NCI-H345 treated with DMSO at 0.1 percent for 48 hours (cell line): Measurements from ENCODE around the gene NDOR1.

ENCODE experiments used
- DNase-seq: peaks from one replicate; lab custom pipeline; 2025; ENCODE audit not compliant: unreplicated experiment; lab: John Stamatoyannopoulos, UW

NDOR1 gene

GRCh38 chr9:137167747-137168572 lies 37.5 kb upstream of the NDOR1 start:
- no peak for DNase-seq

- DNase-seq: no peak
Measured at GRCh38 chr9:137168573-137168903, 37.0 kb upstream of the NDOR1 start.

- DNase-seq: peak; percentile 80
Measured at GRCh38 chr9:137168904-137169856, 36.3 kb upstream of the NDOR1 start.

GRCh38 chr9:137169896-137170358 lies 35.6 kb upstream of the NDOR1 start, which contains the start of gene LRRC26:
TSS of gene LRRC26 (minus strand) at chr9:137170051. CDS start at chr9:137169943, 108 bp downstream.
- no peak for DNase-seq

- no peak for DNase-seq
Measured at GRCh38 chr9:137170486-137171148, 34.9 kb upstream of the NDOR1 start.

- no peak for DNase-seq
Measured at GRCh38 chr9:137171149-137171900, 34.2 kb upstream of the NDOR1 start.

- no peak for DNase-seq
Measured at GRCh38 chr9:137172901-137173795, 32.4 kb upstream of the NDOR1 start.

GRCh38 chr9:137173796-137174664 lies 31.5 kb upstream of the NDOR1 start:
- DNase-seq: no peak

- DNase-seq: no peak
Measured at GRCh38 chr9:137174722-137175293, 30.7 kb upstream of the NDOR1 start.

- no peak for DNase-seq
Measured at GRCh38 chr9:137175345-137175961, 30.0 kb upstream of the NDOR1 start.

- DNase-seq: no peak
Measured at GRCh38 chr9:137176302-137177182, 29.0 kb upstream of the NDOR1 start.

- no peak for DNase-seq
Measured at GRCh38 chr9:137178201-137178938, 27.1 kb upstream of the NDOR1 start.

GRCh38 chr9:137178939-137179630 lies 26.4 kb upstream of the NDOR1 start:
- no peak for DNase-seq

GRCh38 chr9:137179761-137180160 lies 25.7 kb upstream of the NDOR1 start:
- DNase-seq: no peak

GRCh38 chr9:137180491-137180890 lies 25.0 kb upstream of the NDOR1 start:
- no peak for DNase-seq

- DNase-seq: no peak
Measured at GRCh38 chr9:137181680-137182079, 23.8 kb upstream of the NDOR1 start.
